GDM1 (cell line): ENCODE measurements around the gene AGPAT2.

Experiments
- DNase-seq: peaks from one replicate; lab custom pipeline; 2025; lab: John Stamatoyannopoulos, UW

Gene AGPAT2

DNA sequence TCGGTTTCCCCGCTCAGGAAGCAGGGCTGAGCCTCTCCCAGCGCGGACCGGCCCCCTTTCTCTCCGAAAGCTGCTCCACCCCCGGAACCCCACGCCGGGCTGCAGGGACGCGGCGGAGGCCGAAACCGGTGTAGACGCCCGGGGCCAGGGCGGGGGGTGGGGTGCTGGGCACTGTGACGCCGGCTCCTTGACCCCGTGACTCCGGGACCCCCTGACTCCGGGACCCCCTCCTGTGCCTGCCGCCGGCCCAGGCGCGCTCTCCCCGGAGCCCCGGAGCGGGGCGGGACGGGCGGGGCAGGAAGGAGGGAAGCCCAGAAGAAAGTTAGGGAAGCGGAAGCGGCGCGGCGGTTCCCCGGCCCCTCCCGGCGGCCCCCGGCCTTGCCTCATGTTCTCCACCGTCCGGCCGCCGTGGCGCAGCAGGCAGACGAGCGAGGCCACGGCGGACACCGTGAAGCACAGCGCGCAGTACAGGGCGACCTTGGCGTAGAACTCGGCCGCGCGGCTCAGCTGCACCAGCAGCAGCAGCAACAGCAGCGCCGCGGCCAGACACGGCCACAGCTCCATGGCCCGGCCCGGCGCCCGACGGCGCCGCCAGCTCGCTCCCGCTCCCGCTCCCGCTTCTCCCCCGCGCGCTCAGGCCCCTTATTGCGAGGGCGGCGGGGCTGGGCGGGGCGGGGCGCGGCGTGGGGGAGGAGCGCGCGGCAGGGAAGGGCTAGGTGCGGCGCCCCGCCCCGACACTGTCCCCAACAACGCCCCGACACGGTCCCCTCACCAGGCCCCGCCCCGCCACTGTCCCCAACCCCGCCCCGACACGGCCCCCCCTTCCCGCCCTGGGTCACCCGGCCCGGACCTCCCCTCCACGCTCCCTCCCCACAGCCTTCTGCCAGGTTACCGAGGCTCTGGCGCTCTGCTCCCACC is at the start of gene AGPAT2:
TSS of gene AGPAT2 (minus strand) at position 664 of the 918 bp plus-strand sequence. CDS start at position 564, 100 bp downstream.
- DNase-seq = peak; percentile 74

DNA sequence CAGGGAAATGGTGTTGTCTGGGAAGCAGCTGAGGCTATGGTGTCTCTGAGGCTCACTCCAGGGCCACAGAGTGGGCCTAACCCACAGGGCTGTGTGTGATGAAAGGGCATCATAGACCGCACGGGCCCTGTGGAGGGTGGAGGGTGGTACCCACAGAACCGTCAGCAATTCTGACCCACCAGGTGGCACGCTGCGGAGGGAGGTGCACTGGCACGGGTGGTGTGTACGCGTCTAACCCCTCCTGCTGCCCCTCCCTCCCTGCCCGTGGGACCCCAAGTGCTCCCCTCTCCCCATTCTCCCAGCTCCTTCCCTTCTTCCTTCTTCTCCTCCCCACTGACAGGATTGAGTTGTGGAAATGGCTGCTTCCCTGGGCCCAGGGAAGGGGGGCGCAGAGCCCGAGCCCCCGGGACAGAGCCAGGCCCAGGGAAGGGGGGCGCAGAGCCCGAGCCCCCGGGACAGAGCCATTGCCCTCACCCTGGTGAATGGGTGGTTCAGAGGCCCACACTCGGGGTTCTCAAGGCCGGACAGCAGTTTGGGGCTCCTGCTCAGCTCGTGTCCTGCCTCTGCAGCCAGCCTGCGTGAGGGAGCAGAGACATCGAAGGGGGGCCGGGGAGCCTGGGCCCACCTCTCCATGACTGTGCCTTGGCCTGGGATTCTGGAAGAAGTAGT is 48.7 kb upstream of the AGPAT2 start:
- no peak for DNase-seq

DNA sequence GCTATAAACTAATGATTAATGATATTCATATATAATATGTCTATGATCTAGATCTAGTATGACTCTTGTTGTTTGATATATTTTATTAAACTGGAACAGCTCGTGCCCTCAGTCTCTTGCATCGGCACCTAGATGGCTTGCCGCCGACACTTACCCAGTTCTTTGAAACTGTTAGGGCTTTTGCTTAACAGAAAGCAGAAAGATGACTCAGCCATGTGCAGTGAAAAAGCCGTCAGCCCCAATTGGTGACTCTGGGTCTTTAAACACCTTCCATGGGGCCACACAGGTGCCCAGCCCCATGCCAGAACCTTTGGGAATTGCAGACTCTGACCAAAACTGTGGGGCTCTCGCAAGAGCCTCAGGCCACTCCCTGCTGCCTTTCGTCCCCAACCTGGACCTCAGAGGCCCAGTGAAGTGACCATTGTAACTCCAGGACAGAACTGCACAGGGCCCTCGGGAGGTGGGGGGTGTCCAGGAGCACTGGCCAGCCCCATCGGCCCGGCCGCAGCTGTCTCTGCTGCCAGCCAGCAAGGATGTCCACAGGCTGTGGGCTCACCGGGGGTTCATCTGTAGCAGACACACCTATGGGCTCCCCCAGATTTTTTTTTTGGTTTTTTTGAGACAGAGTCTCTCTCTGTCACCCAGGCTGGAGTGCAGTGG is 47.7 kb upstream of the AGPAT2 start:
- DNase-seq = no peak

DNA sequence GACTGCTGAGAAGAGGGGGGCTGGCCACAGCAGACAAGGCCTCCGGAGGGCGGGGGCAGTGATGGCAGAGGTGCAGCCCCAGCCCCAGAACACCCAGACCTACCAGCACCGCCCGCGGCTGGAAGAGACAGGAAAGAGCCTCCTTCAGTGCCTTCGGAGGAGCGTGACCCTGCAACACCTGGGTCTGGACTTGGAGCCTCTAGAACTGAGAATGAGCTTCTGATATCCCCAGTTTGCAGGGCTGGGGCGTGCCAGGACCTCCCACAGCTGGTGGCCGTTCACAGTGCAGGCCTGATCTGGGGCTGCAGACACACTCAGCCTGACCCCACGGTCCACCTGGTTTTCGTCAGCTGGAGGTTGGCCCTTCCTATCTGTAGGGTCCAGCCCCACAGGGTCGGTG is 46.4 kb upstream of the AGPAT2 start:
- DNase-seq = no peak

DNA sequence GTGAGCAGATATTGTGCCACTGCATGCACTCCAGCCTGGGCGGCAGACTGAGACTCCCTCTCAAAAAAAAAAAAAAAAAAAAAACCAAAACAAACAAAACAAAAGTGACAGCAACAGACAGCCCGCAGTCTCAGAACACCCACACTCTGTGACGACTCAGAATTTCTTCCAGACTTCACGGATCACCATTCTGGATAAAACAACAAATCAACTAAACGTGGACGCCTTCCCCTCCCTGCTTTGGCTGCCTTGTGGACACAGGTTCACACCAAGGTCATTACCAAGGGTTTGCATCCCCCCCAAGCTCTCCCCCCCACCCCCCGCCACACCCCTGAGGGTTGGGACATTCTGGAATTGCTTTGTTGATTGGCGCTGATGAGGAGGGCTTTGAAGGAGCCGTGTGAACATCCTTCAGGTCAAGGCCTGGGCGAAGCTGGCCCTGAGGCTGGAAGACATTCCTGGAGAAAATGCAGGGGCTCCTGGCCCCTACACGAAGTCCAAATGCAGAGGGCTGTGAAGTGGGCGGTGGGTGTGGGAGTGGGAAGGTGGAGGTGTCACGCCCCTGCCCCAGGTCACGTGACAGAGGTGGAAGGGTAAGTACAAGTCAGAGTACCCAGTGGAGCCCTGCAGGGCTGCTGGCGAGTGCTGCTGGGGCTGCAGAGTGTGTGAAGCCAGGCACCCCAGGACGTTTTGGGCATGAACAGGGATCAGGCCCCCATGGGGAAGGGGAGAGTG is 45.4 kb upstream of the AGPAT2 start:
- no peak for DNase-seq

DNA sequence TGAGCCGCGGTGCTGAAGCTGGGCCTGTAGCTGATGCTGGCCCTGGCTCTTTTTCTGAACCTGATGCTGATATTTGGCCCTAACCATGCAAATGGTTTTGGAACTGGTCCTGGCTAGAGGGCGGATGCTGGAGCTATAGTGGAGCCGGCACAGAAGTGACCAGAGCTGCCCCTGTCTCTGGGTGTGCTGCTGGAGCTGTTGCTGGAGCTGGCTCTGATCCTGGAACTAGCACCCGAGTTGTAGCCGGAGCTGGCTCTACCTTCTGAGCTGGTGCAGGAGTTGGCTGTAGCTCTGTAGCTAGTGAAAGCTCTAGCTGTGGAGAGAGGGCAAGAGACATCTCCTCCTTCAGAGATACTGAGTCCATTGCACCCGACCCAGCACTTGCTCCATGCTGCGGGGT is 42.7 kb upstream of the AGPAT2 start:
- DNase-seq = no peak

DNA sequence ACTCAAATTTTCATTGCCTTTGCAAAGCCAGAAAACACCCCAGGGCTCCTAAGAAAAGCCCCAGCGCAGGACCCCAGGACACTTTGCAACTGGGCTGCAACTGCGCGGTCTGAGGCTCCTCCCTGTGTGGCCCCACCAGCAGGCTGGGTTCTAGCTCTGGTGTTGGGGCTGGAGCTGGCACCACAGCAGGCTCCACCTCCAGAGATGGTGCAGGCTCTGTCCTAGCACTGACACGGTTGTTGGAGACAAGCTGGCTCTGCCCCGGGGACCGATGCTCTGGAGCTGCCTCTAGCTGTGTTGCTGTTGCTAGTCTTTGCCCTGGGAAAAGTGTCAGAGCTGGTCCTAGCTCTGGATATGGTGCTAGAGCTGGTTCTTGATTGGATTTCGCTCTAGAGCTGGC is 41.9 kb upstream of the AGPAT2 start:
- DNase-seq = no peak

DNA sequence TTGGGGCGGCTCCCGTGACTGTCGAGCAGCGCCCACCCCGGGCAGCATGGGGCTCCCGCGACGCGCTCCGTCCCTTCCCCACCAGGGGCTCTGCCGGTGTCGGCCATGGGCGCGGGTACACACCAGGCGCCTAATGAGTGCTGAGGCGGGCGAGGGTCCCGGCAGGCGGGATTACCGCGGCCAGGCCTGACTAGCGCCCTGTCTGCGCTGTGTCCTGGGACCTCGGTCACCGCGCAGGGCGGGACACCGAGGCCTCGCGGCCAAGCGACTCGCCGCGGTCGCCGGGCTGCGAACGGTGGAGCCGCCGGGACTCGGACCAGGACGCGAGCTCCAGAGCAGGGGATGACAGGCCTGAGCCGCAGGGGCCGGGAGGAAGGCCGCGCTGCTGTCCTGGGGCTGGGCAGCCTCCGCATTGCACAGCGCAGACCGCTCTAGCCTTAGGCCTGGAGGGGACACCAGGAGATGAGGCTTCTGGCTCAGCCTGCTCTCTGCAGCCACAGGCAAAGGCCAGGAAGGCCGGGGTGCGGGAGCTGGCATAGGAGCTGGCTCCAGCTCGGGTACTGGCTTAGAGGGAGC is 41.4 kb upstream of the AGPAT2 start:
- DNase-seq = no peak

DNA sequence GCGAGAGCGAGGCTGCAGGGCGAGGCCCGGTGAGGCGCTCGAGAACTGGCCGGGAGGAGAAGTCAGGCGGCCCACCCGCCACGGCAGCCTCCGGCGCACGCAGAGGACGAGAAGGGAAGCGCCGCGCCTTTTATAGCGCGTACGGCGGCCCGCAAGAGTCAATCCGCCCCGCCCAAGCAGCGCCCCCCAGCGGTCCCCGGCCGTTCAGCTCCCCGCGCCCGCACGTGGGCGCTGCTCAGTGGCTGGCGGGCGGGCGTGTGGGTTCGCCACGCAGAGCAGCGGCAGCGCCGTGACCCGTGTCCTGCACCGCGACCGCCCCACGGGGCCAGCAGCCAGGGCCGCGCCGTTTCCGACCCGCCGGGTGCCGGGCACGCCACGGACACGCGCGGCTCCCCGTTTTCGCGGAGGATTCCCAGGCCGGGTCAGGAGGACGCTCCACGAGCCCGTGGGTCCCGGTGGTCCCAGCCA is 40.9 kb upstream of the AGPAT2 start:
- DNase-seq = peak; percentile 84

DNA sequence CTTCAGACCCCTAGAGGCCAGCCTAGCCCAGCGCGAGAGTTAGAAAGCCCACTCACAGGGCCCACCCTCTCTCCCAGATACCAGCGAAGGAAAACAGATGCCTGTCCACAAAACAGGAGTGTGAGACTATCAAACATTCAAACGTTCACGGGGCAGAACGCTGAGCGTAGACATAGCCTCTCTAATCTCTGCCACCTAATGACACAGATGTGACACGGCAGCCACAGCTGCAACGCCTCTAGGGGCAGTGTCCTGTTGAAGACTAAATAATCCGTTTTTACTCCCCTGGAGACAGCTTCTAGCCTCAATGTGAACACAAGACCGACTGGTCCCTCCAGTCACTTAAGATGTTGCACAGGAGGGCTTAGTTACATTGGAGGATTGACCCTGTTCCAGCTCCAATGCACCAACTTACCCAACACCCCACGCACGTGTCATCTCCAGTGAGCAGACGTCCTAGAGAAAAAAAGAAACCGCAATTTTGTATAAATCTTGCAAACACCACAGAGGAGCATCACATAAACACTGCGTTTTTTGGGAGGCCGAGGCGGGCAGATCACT is 39.5 kb upstream of the AGPAT2 start:
- DNase-seq = no peak

DNA sequence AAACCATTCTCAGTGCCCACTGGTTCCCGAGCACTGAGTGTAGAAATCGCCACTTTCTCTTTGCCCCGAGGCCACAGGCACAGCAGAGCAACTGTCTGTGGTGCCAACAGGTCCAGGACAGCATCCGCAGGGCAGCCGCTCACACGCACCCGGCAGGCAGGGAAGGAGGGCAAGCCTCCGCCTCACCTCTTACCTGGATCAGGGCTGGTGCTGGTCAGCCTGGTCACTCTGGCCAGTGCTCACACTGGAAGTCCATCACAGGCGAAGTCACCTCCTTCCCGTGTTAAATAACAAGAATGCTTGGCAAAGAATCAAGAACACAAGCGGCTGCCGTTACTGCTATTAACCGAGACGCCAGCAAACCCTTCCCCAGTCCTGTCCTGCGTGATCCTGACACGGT is 38.9 kb upstream of the AGPAT2 start:
- DNase-seq = no peak

DNA sequence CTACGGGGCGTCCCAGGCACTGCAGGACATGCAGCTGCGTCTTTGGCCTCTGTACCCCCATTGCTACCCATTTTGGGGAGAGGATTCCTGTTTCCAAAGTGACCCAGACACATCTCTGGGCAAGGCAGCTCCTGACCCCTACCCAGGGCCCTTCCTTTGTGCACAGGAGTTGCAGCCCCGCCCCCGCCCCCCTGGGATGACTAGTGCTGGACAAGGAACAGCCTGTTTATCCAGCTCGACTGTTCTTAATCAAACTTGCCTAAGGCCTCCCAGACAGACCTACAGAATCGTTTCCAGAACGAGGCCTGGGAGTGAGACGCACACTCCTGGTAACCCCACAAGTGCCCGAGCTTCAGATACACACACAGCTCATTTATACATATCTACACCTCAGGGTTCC is 38.4 kb upstream of the AGPAT2 start:
- DNase-seq = no peak

DNA sequence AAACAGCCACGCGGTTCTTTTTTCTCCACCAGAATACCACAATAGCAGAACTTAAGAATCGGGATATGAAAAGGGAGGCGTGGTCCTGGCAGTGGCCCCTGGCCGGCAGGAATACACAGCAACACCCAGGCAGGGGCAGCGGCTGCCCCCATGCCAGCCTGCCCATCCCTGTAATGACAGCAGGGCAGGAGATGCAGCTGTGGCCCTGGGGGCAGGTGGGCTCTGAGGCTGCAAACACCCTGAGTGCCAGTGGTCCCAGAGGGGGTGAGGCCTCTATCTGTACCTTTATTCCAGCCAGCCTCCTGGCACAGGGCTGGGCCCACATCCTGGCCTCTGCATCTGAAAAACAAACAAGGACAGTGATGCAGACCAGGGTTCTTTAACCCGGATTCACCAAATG is 37.5 kb upstream of the AGPAT2 start:
- DNase-seq = no peak

DNA sequence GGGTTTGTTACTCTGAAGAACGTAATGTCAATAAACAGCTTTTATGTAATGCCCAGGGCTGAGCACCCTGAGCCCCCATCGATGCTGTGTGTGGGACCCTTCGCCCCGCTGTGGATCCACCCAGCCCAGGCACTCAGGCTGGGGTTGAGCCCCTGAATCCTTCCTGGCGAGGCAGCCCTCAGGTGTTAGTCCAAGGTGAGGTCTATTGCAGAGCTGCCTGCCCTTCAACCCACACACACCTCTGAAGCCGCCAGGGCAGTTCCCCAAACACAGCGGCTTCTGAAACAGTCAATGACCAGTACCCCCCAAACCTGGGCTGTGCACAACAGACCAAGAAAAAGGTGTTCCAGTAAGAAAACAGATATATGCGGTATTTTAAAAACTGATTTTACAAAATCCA is 36.7 kb upstream of the AGPAT2 start:
- no peak for DNase-seq

DNA sequence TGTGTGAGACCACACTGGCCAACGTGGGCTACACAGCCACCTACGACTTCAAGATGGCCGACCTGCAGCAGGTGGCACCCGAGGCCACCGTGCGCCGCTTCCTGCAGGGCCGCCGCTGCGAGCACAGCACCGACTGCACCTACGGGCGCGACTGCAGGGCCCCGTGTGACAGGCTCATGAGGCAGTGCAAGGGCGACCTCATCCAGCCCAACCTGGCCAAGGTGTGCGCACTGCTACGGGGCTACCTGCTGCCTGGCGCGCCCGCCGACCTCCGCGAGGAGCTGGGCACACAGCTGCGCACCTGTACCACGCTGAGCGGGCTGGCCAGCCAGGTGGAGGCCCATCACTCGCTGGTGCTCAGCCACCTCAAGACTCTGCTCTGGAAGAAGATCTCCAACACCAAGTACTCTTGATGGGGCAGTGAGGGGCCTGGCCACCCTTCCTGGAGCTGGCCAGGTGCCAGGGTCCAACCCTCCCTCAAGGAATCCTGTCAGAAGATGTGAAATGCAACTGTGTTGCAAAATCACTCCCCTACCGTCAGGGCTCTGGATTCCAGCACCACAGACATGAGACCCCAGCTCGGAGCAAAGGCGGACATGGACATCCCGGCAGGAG is 36.2 kb upstream of the AGPAT2 start:
- DNase-seq = no peak

DNA sequence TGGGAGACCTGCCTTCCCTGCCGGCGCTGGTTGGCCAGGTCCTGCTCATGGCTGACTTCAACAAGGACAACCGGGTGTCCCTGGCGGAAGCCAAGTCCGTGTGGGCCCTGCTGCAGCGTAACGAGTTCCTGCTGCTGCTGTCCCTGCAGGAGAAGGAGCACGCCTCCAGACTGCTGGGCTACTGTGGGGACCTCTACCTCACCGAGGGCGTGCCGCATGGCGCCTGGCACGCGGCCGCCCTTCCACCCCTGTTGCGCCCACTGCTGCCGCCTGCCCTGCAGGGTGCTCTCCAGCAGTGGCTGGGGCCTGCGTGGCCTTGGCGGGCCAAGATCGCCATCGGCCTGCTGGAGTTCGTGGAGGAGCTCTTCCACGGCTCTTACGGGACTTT is 35.7 kb upstream of the AGPAT2 start:
- no peak for DNase-seq

DNA sequence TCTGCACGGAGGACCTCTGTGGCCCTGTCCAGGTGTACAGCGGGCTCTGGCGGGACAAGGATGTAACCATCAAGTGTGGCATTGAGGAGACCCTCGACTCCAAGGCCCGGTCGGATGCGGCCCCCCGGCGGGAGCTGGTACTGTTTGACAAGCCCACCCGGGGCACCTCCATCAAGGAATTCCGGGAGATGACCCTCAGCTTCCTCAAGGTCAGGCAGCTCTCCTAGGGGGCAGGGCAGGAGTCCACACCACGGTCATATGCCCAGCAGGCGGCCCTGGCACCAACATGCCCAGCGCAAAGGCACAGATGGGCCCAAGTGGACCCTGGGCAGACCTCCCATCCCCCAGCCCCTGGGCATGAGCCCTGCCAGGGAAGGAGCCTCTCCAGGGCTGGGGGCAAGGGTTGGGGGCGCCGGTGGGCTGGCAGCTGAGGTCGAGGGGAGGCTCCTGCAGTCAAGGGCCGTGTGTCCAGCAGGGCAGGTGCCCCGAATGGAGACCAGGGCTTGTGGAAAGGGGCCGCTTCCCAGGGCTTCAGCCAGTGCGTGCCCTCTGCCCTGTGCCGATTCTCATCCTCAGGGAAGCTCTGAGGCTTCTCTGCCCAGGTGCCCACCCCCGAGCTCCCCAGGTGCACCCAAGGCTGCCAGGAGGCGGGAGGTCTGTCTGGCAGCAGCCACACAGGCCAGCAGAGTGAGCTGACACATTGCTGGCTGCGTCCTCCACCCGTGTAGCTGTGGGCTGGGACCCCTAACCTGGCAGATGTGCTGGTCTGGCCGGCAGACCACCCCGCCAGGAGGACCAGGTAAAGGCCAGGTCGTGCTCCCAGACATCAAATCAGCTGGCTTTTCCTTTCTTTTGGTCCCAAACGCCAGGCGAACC is 35.1 kb upstream of the AGPAT2 start:
- no peak for DNase-seq

DNA sequence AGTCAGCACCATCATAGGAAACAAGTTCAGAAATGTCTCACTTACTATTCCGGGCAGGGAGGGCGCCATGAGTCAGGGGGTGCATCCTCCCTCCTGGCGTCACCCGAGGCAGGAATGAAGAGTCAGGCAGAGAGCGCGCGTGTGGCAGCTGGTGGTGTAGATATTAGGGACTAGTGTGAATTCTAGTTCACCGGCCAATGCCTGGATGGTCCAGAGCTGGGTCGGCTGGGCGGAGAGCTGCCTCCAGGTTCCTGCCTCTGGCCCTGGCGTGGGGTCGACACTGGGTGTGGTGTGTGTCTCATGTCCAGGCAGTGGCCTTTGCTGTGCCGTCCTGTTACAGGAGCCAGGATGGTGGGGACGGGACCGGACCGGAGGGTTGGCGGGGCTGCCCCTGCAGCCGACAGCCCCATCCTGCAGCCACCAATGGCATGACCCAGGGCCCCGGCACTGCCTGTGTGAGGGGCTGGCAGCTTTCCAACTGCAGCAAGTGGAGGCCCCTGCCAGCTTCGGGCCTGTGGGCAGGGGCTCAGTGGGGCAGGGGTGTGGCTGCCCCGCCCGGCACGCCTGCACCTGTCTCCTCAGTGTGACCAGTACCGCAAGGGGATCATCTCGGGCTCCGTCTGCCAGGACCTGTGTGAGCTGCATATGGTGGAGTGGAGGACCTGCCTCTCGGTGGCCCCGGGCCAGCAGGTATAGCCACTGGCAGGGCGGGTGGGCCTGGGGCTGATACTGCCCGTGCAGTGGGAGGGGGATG is 34.3 kb upstream of the AGPAT2 start:
- no peak for DNase-seq

DNA sequence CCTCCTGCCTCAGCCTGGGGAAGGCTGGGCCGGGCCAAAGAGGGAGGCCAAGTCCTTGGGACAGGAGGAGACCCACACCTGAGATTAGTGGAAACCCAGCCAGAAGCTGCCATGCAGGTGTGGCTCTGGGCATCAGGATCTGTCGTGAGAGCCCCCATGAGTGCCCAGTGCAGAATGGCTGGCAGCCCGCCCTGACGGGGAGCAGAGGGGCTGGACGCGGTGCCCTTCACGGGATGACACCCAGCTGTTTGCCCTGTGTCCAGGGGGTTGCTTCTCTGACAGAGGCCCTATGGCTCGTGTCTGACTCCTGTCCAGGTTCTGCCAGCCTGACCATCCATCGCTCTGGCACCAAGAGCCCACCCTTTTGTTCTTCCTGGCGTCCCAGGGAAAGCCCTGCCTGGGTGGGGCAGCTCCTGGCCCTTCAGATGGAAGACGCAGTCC is 33.7 kb upstream of the AGPAT2 start:
- DNase-seq = no peak
